ENCODE measurements around the gene ZNF527. TPM values are rescaled to one million over a fixed set of nuclear protein-coding genes. Genes with fewer than 3 reads are reported as not detected.

ZNF527 gene
- total RNA-seq, result 6.3 and 8.1 TPM in 2 replicates

GRCh38 chr19:37370880-37371661 lies at the start of gene ZNF527:
Gene ZNF527 (plus strand): TSS chr19:37371099. CDS start chr19:37374199, 3,100 bp downstream.
- no peak for TF ChIP-seq CTCF (IDR thresholded peaks at IDR 0.05)
- intact Hi-C loops (cut with micrococcal nuclease), result loop anchor here (1.0 to 2.0 kb wide), 19 partner anchors 37 to 1157 kb away; partner anchors contain the start of genes ZNF260, ZNF345, ZNF383 and ZNF420
- Mint-ChIP-seq H3K4me3 (peak within 1 kb of the TSS; percentile 99), H3K27ac (peak within 1 kb of the TSS; percentile 98), H3K9me3 (no peaks in the 10 kb centered on the region), H3K4me1 (peaks cover 14% of the 10 kb centered on the region), H3K36me3 (ENCODE audit: low read depth) (peaks cover 9% of the 10 kb centered on the region), H3K27me3 (no peaks in the 10 kb centered on the region)
- POLR2A ChIA-PET, result interaction anchor here (0.7 to 2.8 kb wide), 23 partner anchors 24 to 1317 kb away, joined by 3 to 37 read pairs (median 3); partner anchors contain the start of genes POLR2I, TBCB, THAP8 and ZFP30
- ATAC-seq (ENCODE audit: low read depth) (peak; percentile 98), DNase-seq (peak; percentile 96)
- CTCF ChIA-PET, result no interaction called here

- ChIA-PET POLR2A (no interaction called here), CTCF (no interaction called here)
- Mint-ChIP-seq H3K9me3 (no peaks in the 10 kb centered on the region), H3K27me3 (no peaks in the 10 kb centered on the region), H3K4me1 (peaks cover 10% of the 10 kb centered on the region), H3K4me3 (no peak overlapping the region), H3K27ac (no peak overlapping the region), H3K36me3 (ENCODE audit: low read depth) (peaks cover 68% of the 10 kb centered on the region)
- no peak for DNase-seq
- no peak for TF ChIP-seq CTCF (IDR thresholded peaks at IDR 0.05)
- intact Hi-C loops (cut with micrococcal nuclease), result no loop called here
- ATAC-seq (ENCODE audit: low read depth), result no peak
Observed at GRCh38 chr19:37329686-37330085, 41.2 kb upstream of the ZNF527 start.

GRCh38 chr19:37332839-37333238 lies 38.1 kb upstream of the ZNF527 start:
- no peak overlapping the region for H3K27ac Mint-ChIP-seq
- DNase-seq (no peak), ATAC-seq (ENCODE audit: low read depth) (no peak)
- H3K4me3 Mint-ChIP-seq, result no peak overlapping the region
- TF ChIP-seq CTCF (IDR thresholded peaks at IDR 0.05), result no peak
- intact Hi-C loops (cut with micrococcal nuclease), result no loop called here
- no peaks in the 10 kb centered on the region for H3K27me3 Mint-ChIP-seq
- ChIA-PET POLR2A (no interaction called here), CTCF (no interaction called here)
- peaks cover 63% of the 10 kb centered on the region for H3K36me3 Mint-ChIP-seq (ENCODE audit: low read depth)
- no peaks in the 10 kb centered on the region for H3K9me3 Mint-ChIP-seq
- peaks cover 26% of the 10 kb centered on the region for H3K4me1 Mint-ChIP-seq

GRCh38 chr19:37333457-37333856 lies 37.4 kb upstream of the ZNF527 start:
- no peak overlapping the region for H3K27ac Mint-ChIP-seq
- ChIA-PET CTCF (no interaction called here), POLR2A (interaction anchor here (0.9 kb wide), 1 partner anchor 134 kb away, joined by 4 read pairs; the partner anchor contains the start of gene ZNF569)
- intact Hi-C loops (cut with micrococcal nuclease), result no loop called here
- H3K27me3 Mint-ChIP-seq, result no peaks in the 10 kb centered on the region
- DNase-seq (no peak), ATAC-seq (ENCODE audit: low read depth) (no peak)
- H3K4me3 Mint-ChIP-seq, result peak overlapping the region; percentile 56
- H3K36me3 Mint-ChIP-seq (ENCODE audit: low read depth), result peaks cover 59% of the 10 kb centered on the region
- H3K4me1 Mint-ChIP-seq, result peaks cover 28% of the 10 kb centered on the region
- TF ChIP-seq CTCF (IDR thresholded peaks at IDR 0.05), result no peak
- no peaks in the 10 kb centered on the region for H3K9me3 Mint-ChIP-seq
